Measurements from ENCODE around the gene NSD2.

The NSD2 gene

DNA sequence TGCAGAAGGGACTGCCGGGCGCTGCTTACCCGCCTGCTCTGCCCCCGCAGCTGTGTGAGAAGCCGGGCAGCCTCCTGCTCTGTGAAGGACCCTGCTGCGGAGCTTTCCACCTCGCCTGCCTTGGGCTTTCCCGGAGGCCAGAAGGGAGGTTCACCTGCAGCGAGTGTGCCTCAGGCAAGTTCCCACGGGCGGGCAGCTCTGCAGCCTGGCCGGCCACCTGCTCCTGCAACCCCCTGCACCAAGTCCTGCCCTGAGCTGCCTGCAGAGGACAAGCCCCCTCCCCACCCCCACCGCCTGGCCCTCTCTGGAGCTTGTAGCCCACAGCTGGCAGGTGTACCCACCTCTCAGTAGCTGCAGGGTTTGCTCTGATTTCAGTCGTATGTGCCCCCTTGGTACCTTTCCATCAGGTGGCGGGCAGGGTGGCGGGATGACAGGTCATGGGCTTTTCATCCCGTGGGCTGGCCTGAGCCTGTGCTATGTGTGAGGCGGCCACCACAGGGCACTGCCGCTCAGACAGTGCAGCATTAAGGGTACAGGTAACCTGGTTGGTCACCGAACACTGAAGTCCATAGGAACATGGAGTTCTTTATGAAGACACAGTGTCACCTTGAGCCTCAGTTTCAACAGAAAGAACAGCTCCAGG is 81.0 kb downstream of the NSD2 start:
- DNase-seq: no peak

DNA sequence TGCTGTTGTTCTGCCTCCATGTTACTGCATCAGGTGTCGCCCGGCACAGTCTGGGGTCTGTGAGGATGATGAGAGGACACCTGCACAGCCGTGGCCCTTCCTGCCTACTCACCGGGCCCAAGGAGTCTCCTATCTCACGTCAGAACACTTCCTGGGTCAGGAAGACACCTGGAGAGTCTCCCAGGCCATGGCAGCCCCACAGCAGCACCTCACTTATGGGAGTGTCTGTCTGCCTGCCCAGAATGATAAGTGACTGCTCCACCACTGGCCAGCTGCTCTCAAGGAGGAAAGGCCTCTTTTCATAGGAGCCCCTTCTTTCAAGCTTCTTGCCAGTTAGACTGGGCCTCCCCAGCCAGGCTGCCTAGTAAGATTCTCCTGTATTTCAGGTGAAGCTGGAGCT is 81.5 kb downstream of the NSD2 start:
- no peak for DNase-seq

DNA sequence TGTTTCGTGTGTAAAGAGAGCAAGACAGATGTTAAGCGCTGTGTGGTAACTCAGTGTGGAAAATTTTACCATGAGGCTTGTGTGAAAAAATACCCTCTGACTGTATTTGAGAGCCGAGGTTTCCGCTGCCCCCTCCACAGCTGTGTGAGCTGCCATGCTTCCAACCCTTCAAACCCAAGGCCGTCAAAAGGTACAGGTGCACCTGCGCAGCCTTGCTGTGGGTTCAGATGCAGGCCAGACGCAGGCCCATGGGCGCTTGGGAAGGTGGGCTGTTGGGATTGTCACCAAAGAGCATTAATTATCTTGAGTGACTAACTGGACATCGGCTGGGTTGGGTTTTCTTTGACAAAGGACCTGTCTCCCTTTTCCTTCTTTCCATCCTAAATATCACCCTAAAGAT is 82.1 kb downstream of the NSD2 start:
- DNase-seq: no peak

GRCh38 chr4:1956631-1957030 is 85.4 kb downstream of the NSD2 start:
- DNase-seq: no peak

DNA sequence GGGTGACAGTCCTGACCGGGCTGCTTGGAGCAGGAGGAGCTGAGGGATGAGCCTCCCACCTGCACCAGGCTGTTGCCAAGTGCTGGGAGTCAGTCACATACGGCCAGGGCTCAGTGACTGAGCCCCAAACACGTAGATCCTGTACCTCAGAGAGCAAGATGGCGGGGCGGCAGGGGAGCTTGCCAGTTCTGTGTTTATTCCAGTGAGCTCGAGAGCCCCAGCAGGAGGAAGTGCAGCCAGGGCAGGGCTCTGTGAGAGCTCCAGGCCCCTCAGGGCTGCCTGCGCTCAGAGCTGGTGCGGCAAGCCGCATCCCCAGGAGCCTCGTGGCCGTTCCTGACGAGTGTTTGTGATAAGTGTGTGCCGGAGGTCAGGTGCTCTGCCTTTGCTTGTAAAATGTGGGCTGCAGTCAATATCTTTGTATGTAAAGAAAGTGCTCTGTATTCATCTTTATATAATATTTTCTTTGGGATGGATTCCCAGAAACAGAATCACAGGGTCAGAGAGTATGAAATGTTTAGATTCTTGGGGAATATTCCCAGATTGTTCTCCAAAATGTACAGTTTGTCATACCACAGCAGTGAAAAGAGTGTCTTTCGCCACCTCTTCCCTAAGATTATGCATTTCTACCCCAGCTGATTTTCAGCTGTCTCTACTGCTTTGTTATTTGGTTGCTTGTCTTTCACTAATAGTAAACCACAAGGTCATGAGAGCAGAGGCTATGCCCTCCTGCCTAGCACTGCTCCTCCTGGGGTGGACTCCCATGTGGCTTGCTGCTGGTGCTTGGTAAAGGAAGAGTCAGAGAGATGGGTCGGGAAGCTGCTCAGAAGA is 87.3 kb downstream of the NSD2 start:
- no peak for DNase-seq

DNA sequence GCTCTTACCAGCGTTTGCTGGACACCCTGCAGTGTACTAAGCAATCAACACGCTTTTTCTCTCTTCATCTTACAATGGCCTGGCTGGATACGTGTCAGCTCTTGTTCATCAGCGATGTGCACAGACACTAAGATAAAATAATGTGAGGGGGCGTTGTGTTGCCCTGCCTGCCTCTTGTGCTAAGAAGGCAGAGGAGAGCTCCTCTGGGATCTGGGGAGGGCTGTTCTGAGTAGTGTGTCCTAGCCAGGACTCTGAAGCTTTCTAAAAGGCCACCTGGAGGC is 87.9 kb downstream of the NSD2 start:
- no peak for DNase-seq

DNA sequence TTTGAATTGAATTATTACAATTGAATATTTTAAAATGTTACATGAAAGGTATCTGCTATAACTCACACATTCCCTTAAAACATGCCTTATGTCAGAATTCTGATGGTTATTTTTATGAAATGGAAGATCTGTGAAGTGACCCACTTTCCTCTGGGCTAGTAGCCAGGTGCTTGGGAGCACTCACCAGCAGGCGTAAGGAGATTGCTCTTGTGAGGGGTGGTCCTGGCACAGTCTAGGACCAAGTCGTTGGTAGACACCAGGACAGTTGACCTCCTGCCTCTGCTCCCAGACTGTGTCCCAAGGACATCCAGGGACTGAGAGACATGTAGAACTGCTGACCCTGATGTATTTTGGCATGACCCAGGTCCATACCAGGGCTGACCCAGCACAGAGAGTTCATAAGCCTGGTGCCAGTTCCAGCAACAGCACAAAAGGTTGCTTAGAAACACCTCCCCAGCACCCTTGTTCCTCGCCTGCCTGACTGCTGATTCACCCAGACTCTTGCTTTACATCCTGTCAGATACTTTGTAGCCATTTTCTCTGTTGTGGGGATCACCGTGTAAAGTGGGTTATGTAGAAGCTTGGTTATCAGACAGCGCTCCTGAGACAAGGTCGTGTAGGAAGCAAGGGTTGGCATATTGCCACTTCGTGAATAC is 89.1 kb downstream of the NSD2 start:
- no peak for DNase-seq

DNA sequence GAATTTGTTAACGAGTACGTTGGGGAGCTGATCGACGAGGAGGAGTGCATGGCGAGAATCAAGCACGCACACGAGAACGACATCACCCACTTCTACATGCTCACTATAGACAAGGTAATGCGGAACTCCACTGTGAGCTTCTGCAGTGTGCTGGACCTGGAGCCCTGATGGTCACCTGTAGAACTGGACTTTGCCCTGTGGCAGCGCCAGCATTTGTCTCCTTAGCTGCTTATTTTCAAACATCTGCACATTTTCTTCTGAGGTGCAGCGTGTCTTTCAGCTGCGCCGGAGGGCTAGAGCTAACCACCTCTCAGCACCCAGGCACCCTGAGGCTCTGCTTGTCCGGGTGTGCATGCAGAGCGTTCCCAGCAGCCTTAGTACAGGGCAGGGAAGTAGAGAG is 89.8 kb downstream of the NSD2 start:
- DNase-seq: no peak

DNA sequence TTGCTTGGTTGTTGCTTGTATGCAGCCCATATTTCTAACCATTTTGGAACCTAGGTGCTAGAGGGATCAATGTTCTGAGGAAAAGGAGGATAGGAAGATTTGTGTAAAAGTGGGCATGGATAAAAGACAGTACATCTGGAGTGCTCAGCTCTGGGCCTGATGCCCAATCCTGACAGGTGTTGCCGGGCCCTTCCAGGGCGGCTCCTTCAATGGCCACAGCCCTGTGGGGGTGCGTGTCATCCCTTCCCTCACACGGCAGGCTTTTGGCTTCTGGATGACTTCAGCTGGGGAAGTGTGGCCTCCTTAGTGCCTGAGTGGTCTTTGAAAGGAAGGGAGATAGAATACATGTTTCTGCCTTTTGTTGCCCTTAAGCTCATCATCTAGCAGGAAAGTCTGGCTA is 90.4 kb downstream of the NSD2 start:
- no peak for DNase-seq

GRCh38 chr4:1962980-1963379 is 91.8 kb downstream of the NSD2 start:
- no peak for DNase-seq

DNA sequence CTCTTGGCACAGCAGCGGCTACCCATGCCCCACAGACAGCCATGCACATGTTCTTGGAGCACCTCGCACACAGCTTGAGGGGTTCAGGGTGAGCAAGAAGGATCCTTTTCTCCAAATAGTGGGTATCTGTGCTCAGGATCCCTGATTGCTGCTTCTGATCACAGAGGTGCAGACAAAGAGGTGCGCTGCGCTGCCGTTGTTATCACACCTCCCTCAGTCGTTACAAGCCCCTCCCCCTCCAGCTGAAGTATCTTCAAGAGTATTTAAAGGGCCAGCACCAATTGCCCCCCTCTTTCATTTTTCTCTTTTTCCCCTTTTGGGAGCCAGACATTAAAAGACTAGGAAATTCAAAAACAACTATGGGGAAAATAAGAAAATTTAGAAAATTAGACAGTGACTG is 93.2 kb downstream of the NSD2 start:
- DNase-seq: no peak

DNA sequence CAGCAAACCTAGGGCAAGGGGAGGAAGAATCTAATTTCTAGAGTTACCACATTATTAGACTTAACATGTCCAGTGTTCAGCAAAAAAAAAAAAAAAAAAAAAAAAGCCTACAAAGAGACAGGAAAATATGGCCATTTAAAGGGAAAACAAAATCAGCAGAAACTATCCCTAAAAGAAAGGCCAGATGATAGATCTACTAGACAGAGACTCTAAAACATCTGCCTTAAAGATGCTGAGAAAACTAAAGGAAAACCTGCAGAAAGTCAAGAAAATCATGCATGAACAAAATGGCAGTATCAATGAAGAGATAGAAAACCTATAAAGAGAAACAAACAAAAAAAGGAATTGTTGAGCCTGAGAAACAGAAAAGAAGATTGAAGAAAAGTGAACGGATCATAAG is 93.8 kb downstream of the NSD2 start:
- no peak for DNase-seq

DNA sequence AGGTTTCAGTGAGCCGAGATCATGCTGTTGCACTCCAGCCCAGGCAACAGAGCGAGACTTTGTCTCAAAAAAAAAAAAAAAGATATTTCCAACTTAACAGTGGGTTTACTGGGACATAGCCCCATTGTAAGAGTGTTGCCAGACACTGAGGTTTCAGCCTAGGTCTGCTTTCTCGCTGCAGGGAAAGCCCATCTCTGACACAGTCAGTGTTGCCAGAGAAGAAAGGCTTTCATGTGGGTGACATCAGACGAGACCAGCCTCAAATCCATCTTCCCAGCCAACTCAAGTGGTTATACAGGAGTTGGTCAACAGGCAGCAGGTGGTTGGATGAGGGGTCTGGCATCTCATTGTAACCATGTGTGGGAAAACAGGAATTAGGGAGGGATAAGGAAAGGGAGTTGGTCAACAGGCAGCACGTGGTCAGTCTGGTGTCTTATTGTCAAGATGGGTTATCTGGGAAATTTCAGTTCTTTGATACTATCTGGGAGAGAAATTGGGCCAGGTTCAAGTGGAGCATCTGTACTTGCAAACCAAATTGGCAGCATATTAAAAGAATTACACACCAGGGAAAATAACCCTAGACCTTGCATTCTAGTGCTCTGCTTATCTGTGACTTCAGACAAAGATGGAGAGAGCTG is 96.4 kb downstream of the NSD2 start:
- no peak for DNase-seq

- no peak for DNase-seq
Observed at GRCh38 chr4:1968686-1969295, 97.6 kb downstream of the NSD2 start.

- DNase-seq: no peak
Observed at GRCh38 chr4:1969928-1970723, 98.9 kb downstream of the NSD2 start.

DNA sequence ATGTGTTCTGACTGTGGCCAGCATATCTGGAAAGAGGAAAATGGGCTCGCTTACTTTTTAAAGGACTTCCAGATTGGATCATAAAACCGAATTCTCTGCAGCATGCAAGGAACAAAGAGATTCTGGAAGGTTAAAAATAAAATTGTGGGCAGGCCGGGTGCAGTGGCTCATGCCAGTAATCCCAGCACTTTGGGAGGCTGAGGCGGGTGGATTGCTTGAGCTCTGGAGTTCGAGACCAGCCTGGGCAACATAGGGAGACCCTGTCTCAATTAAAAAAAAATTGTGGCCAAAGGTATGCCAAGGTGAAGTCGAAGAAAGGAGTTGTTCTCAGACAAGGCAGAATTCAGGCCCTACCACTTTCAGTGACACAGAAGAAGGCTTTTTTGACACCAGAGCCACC is 99.7 kb downstream of the NSD2 start:
- DNase-seq: no peak

GRCh38 chr4:1971456-1972200 is 100.4 kb downstream of the NSD2 start:
- no peak for DNase-seq

- no peak for DNase-seq
Observed at GRCh38 chr4:1972414-1972813, 101.2 kb downstream of the NSD2 start.

GRCh38 chr4:1973218-1973617 is 102.0 kb downstream of the NSD2 start:
- DNase-seq: no peak

DNA sequence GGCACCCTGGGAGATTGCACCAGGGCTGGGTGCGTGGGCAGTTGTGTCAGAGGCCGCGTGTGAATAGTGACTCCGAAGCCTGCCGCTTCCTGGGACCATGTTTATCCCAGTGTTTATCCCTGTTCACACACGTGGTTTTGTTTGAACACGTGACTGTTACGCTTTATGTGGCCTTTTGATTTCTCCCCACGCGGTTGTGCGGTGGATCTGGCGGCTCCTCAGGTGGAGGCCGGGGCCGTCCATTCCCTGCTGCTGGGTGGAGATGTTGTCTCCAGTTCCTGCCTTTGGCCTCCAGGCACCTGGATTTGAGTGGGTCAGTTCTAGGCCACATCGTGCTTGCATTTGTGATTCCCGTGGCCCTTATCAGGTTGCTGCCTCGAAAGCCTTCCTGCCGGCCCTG is 102.5 kb downstream of the NSD2 start:
- DNase-seq: no peak

DNA sequence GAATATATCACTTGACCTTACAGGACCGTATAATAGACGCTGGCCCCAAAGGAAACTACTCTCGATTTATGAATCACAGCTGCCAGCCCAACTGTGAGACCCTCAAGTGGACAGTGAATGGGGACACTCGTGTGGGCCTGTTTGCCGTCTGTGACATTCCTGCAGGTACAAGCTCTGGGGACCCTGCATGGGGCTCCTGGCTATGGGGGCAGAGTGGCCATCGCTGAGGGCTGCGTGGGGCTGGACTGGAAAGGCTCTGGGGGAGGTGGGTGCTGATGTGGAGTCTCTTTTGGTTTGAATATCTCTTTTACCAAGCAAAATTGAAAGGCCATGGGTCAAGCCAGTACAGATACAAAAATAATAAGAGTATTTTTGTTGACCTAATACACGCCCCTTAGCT is 103.6 kb downstream of the NSD2 start:
- DNase-seq: no peak

GRCh38 chr4:1975391-1975801 is 104.2 kb downstream of the NSD2 start:
- DNase-seq: no peak

Data from NCI-H1417 treated with DMSO at 0.1 percent for 48 hours (cell line).